IMR-90 (cell line): ENCODE results near the gene PPFIA2. TPM values are rescaled to one million over a fixed set of nuclear protein-coding genes. Genes with fewer than 3 reads are reported as not detected.

ENCODE experiments used
- ATAC-seq: fragments of 200-7000 bp; cut with Tn5 transposase; 2 replicates; pipeline ENCODE4 v1.9.1; 2020; ENCODE audit warnings: low read depth, mild to moderate bottlenecking, moderate library complexity
- BruUV-seq: library from RNA; stranded (reverse); fragments of 400-500 nt; replicated peaks from 2 replicates; lab custom pipeline; 2021; lab: Mats Ljungman, UMichigan
- CTCF ChIA-PET: fragments of 300-600 bp; formaldehyde crosslinking; extraction: SDS; loops from one replicate; lab custom pipeline; 2021; ENCODE audit warnings: antibody characterized with exemption; lab: Yijun Ruan, JAX
- POLR2A ChIA-PET: fragments of 300-600 bp; sonication (Branson Sonifier 250); formaldehyde crosslinking; loops from one replicate; lab custom pipeline; 2022; ENCODE audit warnings: antibody characterized with exemption; ENCODE audit not compliant: unreplicated experiment; lab: Charles Lee
- DNase-seq: peaks from one replicate; pipeline ENCODE4 v3.0.0; 2013
- H2AFZ ChIP-seq: replicated peaks from 2 replicates; pipeline ENCODE3; 2013; ENCODE audit warnings: low read length, mild to moderate bottlenecking; ENCODE audit not compliant: poor library complexity
- H2AK5ac ChIP-seq: 2 replicates; pipeline ENCODE4 v1.6.1; 2013; ENCODE audit warnings: low read depth, low read length, inconsistent platforms
- H2AK9ac ChIP-seq: replicated peaks from 2 replicates; pipeline ENCODE3; 2013; ENCODE audit warnings: mild to moderate bottlenecking, low read depth, low read length, moderate library complexity; ENCODE audit not compliant: poor library complexity
- H2BK120ac ChIP-seq: 2 replicates; pipeline ENCODE4 v1.6.1; 2013; ENCODE audit warnings: low read depth, low read length, inconsistent platforms
- H2BK15ac ChIP-seq: 3 replicates; pipeline ENCODE4 v1.6.1; 2013; ENCODE audit warnings: low read depth, low read length, inconsistent platforms
- H2BK20ac ChIP-seq: 2 replicates; pipeline ENCODE4 v1.6.1; 2013; ENCODE audit warnings: low read depth, mild to moderate bottlenecking, inconsistent platforms, low read length, moderate library complexity
- H2BK5ac ChIP-seq: 2 replicates; pipeline ENCODE4 v1.6.1; 2013; ENCODE audit warnings: mild to moderate bottlenecking, low read depth, low read length, inconsistent platforms; ENCODE audit not compliant: poor library complexity, severe bottlenecking
- H3K14ac ChIP-seq: replicated peaks from 2 replicates; pipeline ENCODE4 v1.6.1; 2013; ENCODE audit warnings: low read depth, low read length, inconsistent platforms
- H3K18ac ChIP-seq: 2 replicates; pipeline ENCODE4 v1.6.1; 2013; ENCODE audit warnings: low read depth, low read length, control low read depth
- H3K23ac ChIP-seq: 2 replicates; pipeline ENCODE4 v1.6.1; 2013; ENCODE audit warnings: low read depth, low read length, inconsistent platforms
- H3K27ac ChIP-seq: 2 replicates; pipeline ENCODE4 v1.5.1; 2013; ENCODE audit warnings: mild to moderate bottlenecking, control low read depth, low read length; ENCODE audit not compliant: insufficient read depth
- H3K27me3 ChIP-seq: 2 replicates; pipeline ENCODE4 v1.6.1; 2013; ENCODE audit warnings: low read length; ENCODE audit not compliant: control insufficient read depth, insufficient read depth
- H3K36me3 ChIP-seq: 2 replicates; pipeline ENCODE4 v1.6.1; 2013; ENCODE audit warnings: low read length, mixed read lengths; ENCODE audit not compliant: control insufficient read depth, insufficient read depth
- H3K4ac ChIP-seq: 2 replicates; pipeline ENCODE4 v1.6.1; 2013; ENCODE audit warnings: low read depth, low read length, inconsistent platforms
- H3K4me1 ChIP-seq: 2 replicates; pipeline ENCODE4 v1.6.1; 2013; ENCODE audit warnings: low read length, mixed read lengths; ENCODE audit not compliant: control insufficient read depth, insufficient read depth
- H3K4me2 ChIP-seq: 2 replicates; pipeline ENCODE4 v1.6.1; 2013; ENCODE audit warnings: low read depth, mild to moderate bottlenecking, control low read depth, low read length, moderate library complexity
- H3K4me3 ChIP-seq: 2 replicates; pipeline ENCODE4 v1.5.1; 2013; ENCODE audit warnings: low read depth, mild to moderate bottlenecking, control low read depth, low read length, moderate library complexity; ENCODE audit not compliant: insufficient read depth
- H3K56ac ChIP-seq: 2 replicates; pipeline ENCODE4 v1.6.1; 2013; ENCODE audit warnings: low read length, inconsistent platforms; ENCODE audit not compliant: insufficient read depth; ENCODE audit errors: extremely low read depth
- H3K79me1 ChIP-seq, 2 experiments: 2 replicates each; pipeline ENCODE4 v1.6.1; 2013; ENCODE audit warnings: low read length in 2 of 2, inconsistent platforms in 1 of 2, low read depth in 1 of 2
- H3K9ac ChIP-seq: 2 replicates; pipeline ENCODE4 v1.6.1; 2013; ENCODE audit warnings: low read depth, low read length, control low read depth
- H3K9me1 ChIP-seq: 2 replicates; pipeline ENCODE4 v1.6.1; 2013; ENCODE audit warnings: low read length, inconsistent platforms; ENCODE audit not compliant: insufficient read depth
- H3K9me3 ChIP-seq: 2 replicates; pipeline ENCODE4 v1.6.1; 2013; ENCODE audit warnings: low read length; ENCODE audit not compliant: control insufficient read depth, insufficient read depth
- H4K20me1 ChIP-seq: 2 replicates; pipeline ENCODE4 v1.6.1; 2013; ENCODE audit warnings: low read length, inconsistent platforms; ENCODE audit not compliant: insufficient read depth
- H4K5ac ChIP-seq: 2 replicates; pipeline ENCODE4 v1.6.1; 2013; ENCODE audit warnings: mild to moderate bottlenecking, low read depth, low read length, control low read depth
- H4K8ac ChIP-seq, 2 experiments: 2 replicates each; pipeline ENCODE4 v1.6.1; 2013; ENCODE audit warnings: low read depth in 2 of 2, low read length in 2 of 2, control low read depth in 1 of 2, inconsistent platforms in 1 of 2
- H4K91ac ChIP-seq: 2 replicates; pipeline ENCODE4 v1.6.1; 2013; ENCODE audit warnings: low read depth, low read length, inconsistent platforms; ENCODE audit not compliant: insufficient read depth
- MAZ ChIP-seq: IDR thresholded peaks from 2 replicates; pipeline ENCODE4 v1.6.1; 2012; ENCODE audit warnings: low read depth, mild to moderate bottlenecking, low read length, improper control_type of control experiment, moderate library complexity, borderline replicate concordance
- RAD21 ChIP-seq: IDR thresholded peaks from 2 replicates; pipeline ENCODE4 v1.6.1; 2012; ENCODE audit warnings: low read length, improper control_type of control experiment
- WGBS, 2 experiments: methylation state at CpG; one replicate each; pipeline versions ENCODE4 v1.1.5 to v1.1.7; 2013; ENCODE audit warnings: missing lambda C conversion rate in 2 of 2; ENCODE audit not compliant: insufficient read length in 1 of 2; ENCODE audit errors: extremely low coverage in 2 of 2; 5-methylcytosine and 5-hydroxymethylcytosine counted together
- dilution Hi-C: fragments of 300-500 bp; cut with HindIII; formaldehyde crosslinking; loops from one replicate; pipeline ENCODE4 v1.14.3; 2018; ENCODE audit warnings: low sequenced_read_pairs; ENCODE audit not compliant: unreplicated experiment
- in situ Hi-C: fragments of 300-500 bp; cut with MboI; formaldehyde crosslinking; loops from 3 replicates; pipeline ENCODE4 v1.14.3; 2019; ENCODE audit warnings: low sequenced_read_pairs, inconsistent platforms, mixed read lengths
- intact Hi-C: fragments of 100-400 bp; cut with micrococcal nuclease; formaldehyde crosslinking; loops from 2 replicates; pipeline ENCODE4 v1.10.0; 2022
- polyA plus RNA-seq, 3 experiments: library from polyadenylated mRNA; depleted of rRNA; stranded (reverse); fragments of >200 nt; gene quantifications; 2 replicates each; pipeline ENCODE4 v1.2.3, GENCODE V29; 2012; ENCODE audit warnings: low replicate concordance in 1 of 3
- total RNA-seq: library from RNA; depleted of rRNA; stranded (reverse); fragments of >200 nt; gene quantifications from 2 replicates; pipeline ENCODE4 v1.2.3, GENCODE V29; 2012

The PPFIA2 gene
- total and polyA plus RNA-seq, 2 of the 4 experiments (the other 2 are of a cell fraction), result 0.29 to 1.3 TPM

GRCh38 chr12:81712536-81712935 lies 46.6 kb downstream of the PPFIA2 start:
- Histone ChIP-seq H3K14ac (no peak overlapping the region), H3K4me3 (no peak overlapping the region), H4K20me1 (no peaks in the 10 kb centered on the region), H3K9me3 (no peaks in the 10 kb centered on the region; the same call in 1 of the 2 replicates), H2BK20ac (no peak overlapping the region), H2BK15ac (no peak overlapping the region), H2AFZ (no peak overlapping the region), H3K79me1 (no peaks in the 10 kb centered on the region), H3K27me3 (no peaks in the 10 kb centered on the region), H4K8ac (no peak overlapping the region), H3K36me3 (no peaks in the 10 kb centered on the region), H2AK9ac (no peak overlapping the region), H3K4me1 (no peaks in the 10 kb centered on the region), H3K18ac (no peak overlapping the region), H3K9me1 (no peaks in the 10 kb centered on the region), H3K4me2 (no peak overlapping the region), H2BK5ac (no peak overlapping the region), H2BK120ac (no peak overlapping the region), H3K9ac (no peak overlapping the region), H3K23ac (no peak overlapping the region), H2AK5ac (no peak overlapping the region), H4K5ac (no peak overlapping the region), H3K4ac (no peak overlapping the region), H4K91ac (no peak overlapping the region), H3K27ac (no peak overlapping the region), H3K56ac (no peak overlapping the region)
- in situ Hi-C loops, result no loop called here
- intact Hi-C loops, result no loop called here
- no TSS peak for BruUV-seq
- TF ChIP-seq MAZ (no peak), RAD21 (no peak)
- no CpG with 5 or more reads among the region's 3 CpGs for WGBS, 2 experiments
- CTCF ChIA-PET, result no interaction called here
- ATAC-seq (no peak), DNase-seq (no peak)
- dilution Hi-C loops, result no loop called here
- POLR2A ChIA-PET, result no interaction called here
